Endothelial cell of umbilical vein (primary cell): ENCODE data around the gene MYRIP. TPM values are rescaled to one million over a fixed set of nuclear protein-coding genes. Genes with fewer than 3 reads are reported as not detected.

Experiments
- BruUV-seq: library from RNA; stranded (reverse); fragments of 400-500 nt; replicated peaks from 2 replicates; lab custom pipeline; 2021; lab: Mats Ljungman, UMichigan
- CTCF ChIA-PET: fragments of 300-600, 350-600 bp; sonication (Branson Sonifier 250); formaldehyde crosslinking; loops from one replicate; lab custom pipeline; 2021; ENCODE audit warnings: antibody characterized with exemption, inconsistent platforms; lab: Charles Lee
- POLR2A ChIA-PET: fragments of 300-600, 350-600 bp; sonication (Branson Sonifier 250); formaldehyde crosslinking; loops from one replicate; lab custom pipeline; 2021; ENCODE audit warnings: antibody characterized with exemption, inconsistent platforms; lab: Charles Lee
- DNase-seq: peaks from one replicate; pipeline ENCODE4 v3.0.0-alpha.2; 2011; ENCODE audit warnings: low read depth, low spot score
- FAIRE-seq: peaks from 2 replicates; lab custom pipeline; 2011; peaks lifted over from hg19 to GRCh38; lab: Jason Lieb, UNC
- H2AFZ ChIP-seq: 2 replicates; pipeline ENCODE4 v1.6.0; 2012; ENCODE audit warnings: low read depth, low read length, control low read depth, inconsistent platforms
- H3K27ac ChIP-seq: 2 replicates; pipeline ENCODE4 v1.5.1; 2011; ENCODE audit warnings: low read depth, mild to moderate bottlenecking, control low read depth, low read length, moderate library complexity; ENCODE audit not compliant: insufficient read depth
- H3K27me3 ChIP-seq, 2 experiments: 2 replicates each; pipeline versions ENCODE4 v1.6.0 to v1.6.1; 2011; ENCODE audit warnings: low read length in 2 of 2, mixed read lengths in 1 of 2; ENCODE audit not compliant: control insufficient read depth in 2 of 2, insufficient read depth in 2 of 2
- H3K36me3 ChIP-seq, 2 experiments: 2 replicates in 1 of 2; 3 replicates in 1 of 2; pipeline ENCODE4 v1.5.1; 2011; ENCODE audit warnings: low read length in 2 of 2, mild to moderate bottlenecking in 1 of 2, moderate library complexity in 1 of 2; ENCODE audit not compliant: control insufficient read depth in 2 of 2, insufficient read depth in 2 of 2; ENCODE audit errors: extremely low read depth in 1 of 2
- H3K4me1 ChIP-seq: 3 replicates; pipeline ENCODE4 v1.5.1; 2011; ENCODE audit warnings: mild to moderate bottlenecking, low read length; ENCODE audit not compliant: control insufficient read depth, insufficient read depth; ENCODE audit errors: extremely low read depth
- H3K4me2 ChIP-seq: 2 replicates; pipeline ENCODE4 v1.6.1; 2011; ENCODE audit warnings: low read length, control low read depth, mixed read lengths; ENCODE audit not compliant: insufficient read depth
- H3K4me3 ChIP-seq, 3 experiments: fragments of 200-600 bp in 1 of 3; sonication (generic), shearing (Covaris generic) in 1 of 3; replicated peaks in 1 of 3; 2 replicates each; pipeline ENCODE4 v1.5.1; 2011 to 2016; ENCODE audit warnings: control low read depth in 3 of 3, low read length in 3 of 3, mild to moderate bottlenecking in 2 of 3, inconsistent platforms in 1 of 3, low read depth in 1 of 3, moderate library complexity in 1 of 3; ENCODE audit not compliant: insufficient read depth in 1 of 3
- H3K79me2 ChIP-seq: 2 replicates; pipeline ENCODE4 v1.6.0; 2012; ENCODE audit warnings: low read length, inconsistent platforms; ENCODE audit not compliant: control insufficient read depth, insufficient read depth
- H3K9ac ChIP-seq: replicated peaks from 2 replicates; pipeline ENCODE3; 2011; ENCODE audit warnings: low read length, control low read depth; ENCODE audit not compliant: insufficient read depth; ENCODE audit errors: extremely low read depth
- H3K9me1 ChIP-seq: replicated peaks from 3 replicates; pipeline ENCODE4 v1.6.0; 2011; ENCODE audit warnings: mild to moderate bottlenecking, low read length; ENCODE audit not compliant: control insufficient read depth, insufficient read depth; ENCODE audit errors: extremely low read depth
- H3K9me3 ChIP-seq: replicated peaks from 2 replicates; pipeline ENCODE4 v1.5.1; 2012; ENCODE audit warnings: low read length, inconsistent platforms; ENCODE audit not compliant: control insufficient read depth, insufficient read depth
- H4K20me1 ChIP-seq: replicated peaks from 2 replicates; pipeline ENCODE3; 2011; ENCODE audit warnings: mild to moderate bottlenecking, low read length; ENCODE audit not compliant: control insufficient read depth, insufficient read depth; ENCODE audit errors: extremely low read depth
- CTCF ChIP-seq, 2 donors: IDR thresholded peaks; 1 replicate in 1 of 2; 2 replicates in 1 of 2; pipeline ENCODE4 v1.5.1; 2011; ENCODE audit warnings: low read length in 2 of 2, mild to moderate bottlenecking in 2 of 2, moderate library complexity in 2 of 2, control low read depth in 1 of 2, inconsistent platforms in 1 of 2, low read depth in 1 of 2; ENCODE audit not compliant: insufficient read depth in 1 of 2; ENCODE audit errors: extremely low read depth in 1 of 2
- EZH2 ChIP-seq: IDR thresholded peaks from 2 replicates; pipeline ENCODE4 v1.6.1; 2012; ENCODE audit warnings: borderline replicate concordance, low read depth, mild to moderate bottlenecking, moderate library complexity, low read length, inconsistent platforms; ENCODE audit not compliant: severe bottlenecking
- JUN ChIP-seq: IDR thresholded peaks from 2 replicates; pipeline ENCODE4 v1.6.1; 2011; ENCODE audit warnings: borderline replicate concordance, low read depth; ENCODE audit not compliant: insufficient read length, insufficient read depth
- MAX ChIP-seq: IDR thresholded peaks from 2 replicates; pipeline ENCODE4 v1.6.1; 2011; ENCODE audit not compliant: insufficient read depth, insufficient read length
- MYC ChIP-seq: IDR thresholded peaks from one replicate; pipeline ENCODE4 v1.6.1; 2011; ENCODE audit warnings: mild to moderate bottlenecking, low read depth, low read length
- POLR2AphosphoS5 ChIP-seq: IDR thresholded peaks from 2 replicates; pipeline ENCODE4 v1.6.1; 2012; ENCODE audit warnings: low read depth, mild to moderate bottlenecking, control low read depth, low read length, moderate library complexity; ENCODE audit not compliant: insufficient read depth
- dilution Hi-C: fragments of 300-500 bp; cut with MboI; formaldehyde crosslinking; loops from one replicate; pipeline ENCODE4 v1.15.0; 2019; ENCODE audit warnings: low sequenced_read_pairs; ENCODE audit not compliant: extremely low pct_ligation_motif_present
- intact Hi-C: fragments of 100-400 bp; cut with micrococcal nuclease; formaldehyde crosslinking; loops from one replicate; pipeline ENCODE4 v1.10.0; 2022
- polyA plus RNA-seq, 4 experiments: library from polyadenylated mRNA; depleted of rRNA in 3 of 4; stranded (reverse) in 3 of 4; unstranded in 1 of 4; fragments of >200 nt; gene quantifications; 2 replicates each; pipeline versions ENCODE4 v1.2.1 to v1.2.3, GENCODE V29; 2011 to 2012; ENCODE audit warnings: missing spikeins in 1 of 4
- total RNA-seq: library from RNA; stranded (reverse); gene quantifications from 2 replicates; pipeline ENCODE4 v1.2.3, GENCODE V29; 2021

The MYRIP gene
- total and polyA plus RNA-seq, 2 donors (not counting 3 experiments of a cell fraction or from before 2014, with no cell fraction given), result 6.7 to 11.9 TPM

GRCh38 chr3:40237159-40237558, 427.8 kb downstream of the MYRIP start:
- dilution Hi-C loops, result no loop called here
- H3K27ac ChIP-seq, result no peak overlapping the region
- H2AFZ ChIP-seq, result no peak overlapping the region
- CTCF ChIA-PET, result no interaction called here
- intact Hi-C loops, result no loop called here
- H3K4me3 ChIP-seq, result no peak overlapping the region
- no peaks in the 10 kb centered on the region for H3K9me1 ChIP-seq
- peaks cover 0 to 4% of the 10 kb centered on the region in 2 experiments for H3K36me3 ChIP-seq
- BruUV-seq, result no TSS peak
- H3K4me1 ChIP-seq, result no peaks in the 10 kb centered on the region
- H4K20me1 ChIP-seq, result no peaks in the 10 kb centered on the region
- TF ChIP-seq POLR2AphosphoS5 (no peak), MYC (no peak), EZH2 (no peak), MAX (no peak), JUN (no peak), CTCF (IDR thresholded peaks at IDR 0.05; ENCODE audit: extremely low read depth in 1 of 2, insufficient read depth in 1 of 2, low read depth in 1 of 2, low read length in 2 of 2) (no peak)
- no peak for DNase-seq
- H3K79me2 ChIP-seq, result no peaks in the 10 kb centered on the region
- no peak for FAIRE-seq
- POLR2A ChIA-PET, result no interaction called here
- H3K27me3 ChIP-seq, result no peaks in the 10 kb centered on the region
- H3K9me3 ChIP-seq, result no peaks in the 10 kb centered on the region
- H3K4me2 ChIP-seq, result no peak overlapping the region
- H3K9ac ChIP-seq, result no peak overlapping the region
